ENCODE measurements around the gene AWAT1.
A peak's percentile ranks its signal among the peaks of the same experiment; 100 is the strongest.
"Not testable (repeated sequence)": the region's sequence is repeated elsewhere in the genome, so short reads cannot be mapped to it uniquely, and the experiment has no call there.

The AWAT1 gene

DNA sequence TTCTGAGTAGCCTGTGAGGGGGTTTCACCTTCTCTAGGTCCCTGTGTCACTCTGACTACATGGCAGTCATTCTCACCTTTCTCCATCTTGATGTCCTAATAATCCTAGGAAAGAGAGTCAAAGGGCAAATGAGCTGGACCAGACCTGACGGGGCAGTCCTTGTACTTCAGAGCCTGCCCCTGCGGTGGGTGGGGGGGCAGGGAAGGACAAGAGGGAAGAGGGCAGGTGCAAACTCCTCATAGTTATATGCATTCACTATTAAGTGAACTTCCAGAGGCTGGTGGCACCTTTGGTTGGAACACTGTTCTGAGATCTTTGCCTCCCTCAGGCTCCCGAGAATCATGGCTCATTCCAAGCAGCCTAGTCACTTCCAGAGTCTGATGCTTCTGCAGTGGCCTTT is at the start of gene AWAT1:
TSS of gene AWAT1 (plus strand) at position 301 of the 400 bp plus-strand sequence. CDS start at position 342, 41 bp downstream.
- DNase-seq (ENCODE audit: low spot score) = no peak

DNA sequence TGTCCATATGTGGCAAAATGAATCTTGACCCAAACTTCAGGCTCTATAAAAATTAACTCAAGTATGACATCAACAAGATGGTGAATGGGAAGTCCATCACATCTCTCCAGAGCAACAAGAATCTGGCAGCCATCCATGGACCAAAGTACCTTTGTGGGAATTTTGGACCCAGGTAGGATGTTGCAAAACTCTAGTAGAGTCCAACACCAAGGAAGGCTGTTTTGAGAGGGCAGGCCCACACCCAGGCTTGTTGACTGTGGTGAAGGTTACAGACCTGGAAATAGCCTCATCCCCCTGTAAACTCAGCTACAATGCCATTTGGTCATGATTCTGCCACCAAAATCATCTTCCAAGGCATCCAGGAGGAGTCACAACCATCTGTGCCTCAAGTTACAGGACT is 44.2 kb upstream of the AWAT1 start:
- DNase-seq (ENCODE audit: low spot score) = no peak

- peak; percentile 46 for DNase-seq (ENCODE audit: low spot score)
These were observed 37.3 kb upstream of the AWAT1 start for GRCh38 chrX:70196961-70197720.

- DNase-seq (ENCODE audit: low spot score) = no peak
These were observed 32.7 kb upstream of the AWAT1 start for GRCh38 chrX:70201732-70202131.

DNA sequence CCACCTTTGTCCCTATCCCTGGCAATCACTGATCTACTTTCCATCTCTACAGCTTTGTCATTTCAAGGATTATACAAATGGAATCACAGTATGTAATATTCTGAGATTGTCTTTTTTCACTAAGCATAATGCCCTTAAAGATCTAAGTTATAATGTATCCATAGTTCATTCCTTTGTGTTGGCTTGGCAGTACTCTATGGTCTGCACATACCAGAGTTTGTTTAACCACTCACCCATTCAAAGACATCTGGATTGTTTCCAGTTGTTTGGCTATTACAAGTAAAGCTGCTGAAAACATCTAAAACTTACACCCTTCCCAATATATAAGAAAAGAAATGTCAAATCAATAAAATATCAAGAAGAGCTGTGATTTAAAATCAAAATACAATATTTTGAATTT is 26.0 kb upstream of the AWAT1 start:
- DNase-seq (ENCODE audit: low spot score) = no peak

DNA sequence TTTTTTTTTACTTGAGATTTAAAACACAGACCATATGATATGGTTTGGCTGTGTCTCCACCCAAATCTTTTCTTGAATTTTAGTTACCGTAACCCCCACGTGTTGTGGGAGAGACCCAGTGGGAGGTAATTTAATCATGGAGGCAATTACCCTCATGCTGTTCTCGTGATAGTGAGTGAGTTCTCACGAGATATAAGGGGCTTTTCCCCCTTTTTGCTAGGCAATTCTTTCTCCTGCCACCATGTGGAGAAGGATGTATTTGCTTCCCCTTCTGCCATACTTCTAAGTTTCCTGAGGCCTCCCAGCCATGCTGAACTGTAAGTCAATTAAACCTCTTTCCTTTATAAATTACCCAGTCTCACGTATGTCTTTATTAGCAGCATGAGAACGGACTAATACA is 24.9 kb upstream of the AWAT1 start:
- not testable (repeated sequence) for DNase-seq (ENCODE audit: low spot score)

- peak; percentile 23 for DNase-seq (ENCODE audit: low spot score)
These were observed 14.3 kb upstream of the AWAT1 start for GRCh38 chrX:70219938-70220764.

- no peak for DNase-seq (ENCODE audit: low spot score)
These were observed 8.4 kb upstream of the AWAT1 start for GRCh38 chrX:70226048-70226447.

DNA sequence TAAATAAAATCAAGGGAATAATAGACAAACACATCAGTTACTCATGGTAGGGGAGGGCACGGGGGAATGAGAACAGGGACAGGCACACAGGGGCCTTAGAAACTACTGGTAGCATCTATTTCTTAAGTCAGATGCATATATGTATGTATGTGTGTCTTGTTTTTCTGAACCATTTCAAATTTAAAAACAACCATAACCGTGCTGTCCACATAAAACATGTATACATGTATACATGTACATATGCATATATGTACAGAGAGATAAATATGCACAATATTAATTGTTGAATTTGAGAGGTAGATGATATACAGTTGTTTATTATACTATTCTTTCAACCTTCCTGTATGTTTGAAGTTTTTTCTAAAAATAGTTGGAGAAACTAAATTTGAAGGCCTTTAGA is 7.8 kb upstream of the AWAT1 start:
- DNase-seq (ENCODE audit: low spot score) = no peak

- DNase-seq (ENCODE audit: low spot score) = no peak
These were observed 2.8 kb upstream of the AWAT1 start for GRCh38 chrX:70231666-70232065.

- no peak for DNase-seq (ENCODE audit: low spot score)
These were observed 6.3 kb downstream of the AWAT1 start for GRCh38 chrX:70240751-70241150.

DNA sequence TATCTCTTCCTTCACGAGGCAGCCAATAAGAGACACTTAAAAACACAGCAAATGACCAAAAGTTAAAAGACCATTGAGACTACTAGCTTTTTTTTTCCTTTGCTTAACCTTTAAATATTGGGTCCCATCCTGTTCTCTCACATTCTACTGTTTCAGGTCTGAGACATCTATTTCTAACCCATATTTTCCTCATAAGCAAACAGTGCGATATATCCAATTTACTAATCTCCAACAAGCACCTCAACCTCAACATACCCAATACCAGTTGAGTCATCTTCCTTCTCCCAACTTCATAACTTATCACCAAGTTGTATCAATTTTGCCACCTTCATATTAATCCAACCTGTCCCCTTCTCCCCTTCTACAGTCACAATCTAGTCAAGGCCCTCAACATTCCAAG is 7.0 kb downstream of the AWAT1 start:
- DNase-seq (ENCODE audit: low spot score) = no peak

DNA sequence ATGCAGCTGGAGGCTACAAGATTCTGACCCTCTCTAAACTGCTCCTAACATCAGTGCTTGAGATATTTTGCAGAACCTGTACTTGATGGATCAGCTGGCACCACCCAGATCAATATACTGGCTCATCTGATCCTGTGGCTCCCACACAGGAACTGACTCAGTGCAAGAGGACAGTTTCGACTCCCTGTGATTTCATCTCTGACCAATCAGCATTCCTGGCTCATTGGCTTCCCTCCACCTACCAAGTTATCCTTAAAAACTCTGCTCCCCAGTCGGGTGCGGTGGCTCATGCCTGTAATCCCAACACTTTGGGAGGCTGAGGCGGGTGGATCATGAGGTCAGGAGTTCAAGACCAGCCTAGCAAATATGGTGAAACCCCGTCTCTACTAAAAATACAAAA is 9.1 kb downstream of the AWAT1 start:
- DNase-seq (ENCODE audit: low spot score) = not testable (repeated sequence)

DNA sequence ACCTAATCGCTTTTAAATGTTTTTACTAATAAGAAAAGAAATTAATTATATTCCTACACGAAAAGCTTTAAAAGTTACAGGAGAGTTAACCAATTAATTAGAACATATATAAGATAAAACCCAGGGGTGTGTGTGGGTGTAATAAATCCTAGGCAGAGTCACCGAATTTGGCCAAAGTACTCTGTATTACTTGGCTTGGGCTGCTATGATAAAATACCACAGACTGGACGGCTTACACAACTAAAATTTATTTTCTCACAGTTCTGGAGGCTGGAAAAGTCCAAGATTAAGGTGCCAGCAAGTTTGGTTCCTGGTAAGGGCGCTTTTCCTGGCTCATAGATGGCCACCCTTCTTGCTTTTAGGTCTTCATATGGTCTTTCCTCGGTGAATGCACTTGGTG is 10.4 kb downstream of the AWAT1 start:
- no peak for DNase-seq (ENCODE audit: low spot score)

DNA sequence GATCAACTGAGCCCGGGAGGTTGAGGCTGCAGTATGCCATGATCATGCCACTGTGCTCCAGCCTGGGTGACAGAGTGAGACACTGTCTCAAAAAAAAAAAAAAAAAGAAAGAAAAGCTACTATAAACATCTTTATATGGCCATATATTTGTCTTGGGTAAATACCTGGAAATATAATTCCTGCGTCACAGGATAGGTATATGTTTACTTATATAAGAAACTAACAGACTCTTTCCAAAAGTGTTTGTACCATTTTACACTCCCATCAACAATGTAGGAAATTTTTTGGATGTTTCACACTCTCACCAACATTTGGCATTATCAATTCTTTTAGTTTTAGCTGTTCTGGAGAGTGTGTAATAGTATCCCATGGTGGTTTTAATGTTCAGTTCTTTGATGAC is 12.8 kb downstream of the AWAT1 start:
- DNase-seq (ENCODE audit: low spot score) = no peak

DNA sequence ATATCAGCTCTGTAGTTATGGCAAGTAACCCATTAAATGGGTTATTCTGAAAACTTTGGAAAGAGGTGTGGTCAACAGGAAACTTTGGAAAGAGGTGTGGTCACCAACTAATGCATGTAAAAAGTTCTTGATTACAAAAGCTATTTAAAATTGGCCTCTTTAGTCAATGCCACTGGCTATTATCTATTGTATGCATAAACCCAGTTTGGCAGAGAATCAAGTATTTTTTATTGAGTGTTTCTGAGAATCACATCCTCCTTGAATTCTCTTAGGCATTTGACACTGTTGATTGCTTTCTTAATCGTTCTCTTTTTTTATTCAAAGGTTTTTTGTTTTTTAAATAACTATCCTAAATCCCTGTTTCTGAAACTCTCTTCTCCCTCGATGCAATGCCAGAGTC is 18.0 kb downstream of the AWAT1 start:
- no peak for DNase-seq (ENCODE audit: low spot score)

GRCh38 chrX:70253377-70254062 is 19.1 kb downstream of the AWAT1 start:
- DNase-seq (ENCODE audit: low spot score) = no peak

DNA sequence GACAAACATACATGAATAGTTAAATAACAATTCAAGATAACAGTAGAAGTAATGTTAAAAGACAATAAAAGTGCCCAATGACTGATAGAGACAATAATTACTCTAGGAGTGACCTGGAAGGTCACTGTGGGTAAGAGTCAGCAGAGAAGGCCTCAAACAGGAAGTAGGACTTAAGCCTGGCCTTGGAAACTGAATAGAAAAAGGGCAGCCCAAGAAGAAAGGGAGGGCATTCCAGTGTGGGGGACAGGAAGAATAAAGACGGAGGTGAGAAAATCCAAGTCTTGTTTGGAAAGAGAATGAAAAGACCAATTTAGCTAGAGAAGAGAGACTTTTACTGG is 19.6 kb downstream of the AWAT1 start:
- no peak for DNase-seq (ENCODE audit: low spot score)

GRCh38 chrX:70254909-70255308 is 20.5 kb downstream of the AWAT1 start:
- DNase-seq (ENCODE audit: low spot score) = no peak

GRCh38 chrX:70255452-70255851 is 21.0 kb downstream of the AWAT1 start:
- DNase-seq (ENCODE audit: low spot score) = no peak

- no peak for DNase-seq (ENCODE audit: low spot score)
These were observed 23.2 kb downstream of the AWAT1 start for GRCh38 chrX:70257423-70258288.

DNA sequence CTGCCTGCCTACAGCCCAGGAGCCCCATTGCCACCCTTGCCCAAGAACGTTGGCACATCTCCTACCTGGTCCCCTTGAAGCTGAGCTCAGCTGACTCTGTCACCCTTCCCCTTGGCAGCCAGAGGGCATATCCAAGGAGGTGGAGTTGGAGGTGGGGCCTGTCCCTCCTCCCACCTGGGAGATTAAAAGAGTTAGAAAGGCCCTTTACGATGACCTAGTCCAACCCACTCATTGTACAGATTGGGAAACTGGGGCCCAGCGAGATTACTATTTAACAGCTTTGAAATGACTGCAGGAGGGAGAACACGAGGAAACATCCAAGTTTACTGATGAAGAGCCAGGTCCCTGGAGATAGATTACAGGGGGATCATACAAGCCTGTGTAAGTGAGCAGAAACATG is 25.6 kb downstream of the AWAT1 start, which contains the start of gene P2RY4:
TSS of gene P2RY4 (minus strand) at position 101 of the 400 bp plus-strand sequence. CDS start 580 bp downstream, outside the sequence.
- no peak for DNase-seq (ENCODE audit: low spot score)

All from GM03348 (cell line).